Activated T-helper 17 cell treated with anti-CD3 and anti-CD28 coated beads, Interleukin-2, amount 50 U/mL, for 72 hours (primary cell): ENCODE data around the gene PCDHGA8. TPM values are rescaled to one million over a fixed set of nuclear protein-coding genes. Genes with fewer than 3 reads are reported as not detected.
"Not testable (repeated sequence)": the region's sequence is repeated elsewhere in the genome, so short reads cannot be mapped to it uniquely, and the experiment has no call there.

ENCODE experiments used
- ATAC-seq: fragments of 150-1000 bp; cut with Tn5 transposase; replicated peaks from 2 replicates; pipeline ENCODE4 v1.10.0; 2021; ENCODE audit warnings: mild to moderate bottlenecking, moderate library complexity
- H3K27ac Mint-ChIP-seq: one replicate; pipeline ENCODE4 v1.8.0; 2022; ENCODE audit warnings: mixed read lengths
- H3K27me3 Mint-ChIP-seq: one replicate; pipeline ENCODE4 v1.8.0; 2022; ENCODE audit warnings: mixed read lengths
- H3K36me3 Mint-ChIP-seq: one replicate; pipeline ENCODE4 v1.8.0; 2022; ENCODE audit warnings: low read depth, mild to moderate bottlenecking, mixed read lengths
- H3K4me1 Mint-ChIP-seq: one replicate; pipeline ENCODE4 v1.8.0; 2022; ENCODE audit warnings: mixed read lengths
- H3K4me3 Mint-ChIP-seq: one replicate; pipeline ENCODE4 v1.8.0; 2022; ENCODE audit warnings: mild to moderate bottlenecking, mixed read lengths
- H3K9me3 Mint-ChIP-seq: one replicate; pipeline ENCODE4 v1.8.0; 2022; ENCODE audit warnings: mixed read lengths
- total RNA-seq, 2 donors: library from RNA; stranded (reverse); gene quantifications; one replicate each; pipeline ENCODE4 v1.2.3, GENCODE V29; 2022

PCDHGA8 gene
- total RNA-seq, result not detected

- Mint-ChIP-seq H3K4me3 (no peak within 1 kb of the TSS), H3K27ac (no peak within 1 kb of the TSS), H3K36me3 (peaks cover 10% of the 10 kb centered on the region), H3K4me1 (no peaks in the 10 kb centered on the region), H3K9me3 (peaks cover 21% of the 10 kb centered on the region), H3K27me3 (peaks cover 54% of the 10 kb centered on the region)
- ATAC-seq, result no peak
These were observed at the start of gene PCDHGA8 for GRCh38 chr5:141392429-141393198. Gene PCDHGA8, plus strand, starts transcription at chr5:141392633. Its CDS starts 181 bp downstream, at chr5:141392814.

- Mint-ChIP-seq H3K4me1 (no peaks in the 10 kb centered on the region), H3K27ac (no peak overlapping the region), H3K9me3 (peaks cover 21% of the 10 kb centered on the region), H3K4me3 (no peak overlapping the region), H3K36me3 (no peaks in the 10 kb centered on the region), H3K27me3 (peaks cover 34% of the 10 kb centered on the region)
- ATAC-seq, result no peak
These were observed 49.7 kb upstream of the PCDHGA8 start for GRCh38 chr5:141342773-141343172.

- ATAC-seq, result no peak
- H3K27me3 Mint-ChIP-seq, result peaks cover 32% of the 10 kb centered on the region
- H3K27ac Mint-ChIP-seq, result no peak within 1 kb of the TSS
These were observed 49.0 kb upstream of the PCDHGA8 start, which contains the start of gene PCDHGA3 for GRCh38 chr5:141343242-141343952. Gene PCDHGA3, plus strand, starts transcription at chr5:141343829. Its CDS starts 205 bp downstream, at chr5:141344034.

GRCh38 chr5:141343953-141344463 lies 48.4 kb upstream of the PCDHGA8 start:
- Mint-ChIP-seq H3K4me1 (no peaks in the 10 kb centered on the region), H3K36me3 (no peaks in the 10 kb centered on the region), H3K9me3 (peaks cover 11% of the 10 kb centered on the region), H3K4me3 (peak overlapping the region; percentile 30), H3K27me3 (peaks cover 35% of the 10 kb centered on the region), H3K27ac (no peak overlapping the region)
- ATAC-seq, result no peak

More at GRCh38 chr5:141343242-141343952, 49.0 kb upstream of the PCDHGA8 start, which contains the start of gene PCDHGA3:
- Mint-ChIP-seq H3K4me3 (peak within 1 kb of the TSS; percentile 30), H3K36me3 (no peaks in the 10 kb centered on the region), H3K9me3 (peaks cover 15% of the 10 kb centered on the region), H3K4me1 (no peaks in the 10 kb centered on the region)

- H3K9me3 Mint-ChIP-seq, result peaks cover 11% of the 10 kb centered on the region
- H3K4me1 Mint-ChIP-seq, result no peaks in the 10 kb centered on the region
- peaks cover 45% of the 10 kb centered on the region for H3K27me3 Mint-ChIP-seq
- H3K4me3 Mint-ChIP-seq, result no peak overlapping the region
- H3K27ac Mint-ChIP-seq, result no peak overlapping the region
- ATAC-seq, result no peak
- no peaks in the 10 kb centered on the region for H3K36me3 Mint-ChIP-seq
These were observed 47.1 kb upstream of the PCDHGA8 start for GRCh38 chr5:141345327-141345726.

- Mint-ChIP-seq H3K9me3 (peaks cover 11% of the 10 kb centered on the region), H3K27me3 (peaks cover 46% of the 10 kb centered on the region)
- not testable (repeated sequence) for H3K27ac Mint-ChIP-seq, H3K4me1 Mint-ChIP-seq, ATAC-seq, H3K4me3 Mint-ChIP-seq, H3K36me3 Mint-ChIP-seq
These were observed 46.4 kb upstream of the PCDHGA8 start for GRCh38 chr5:141346017-141346416.

- Mint-ChIP-seq H3K27ac (no peak within 1 kb of the TSS), H3K9me3 (peaks cover 14% of the 10 kb centered on the region), H3K4me3 (peak within 1 kb of the TSS; percentile 34), H3K36me3 (no peaks in the 10 kb centered on the region), H3K27me3 (peaks cover 41% of the 10 kb centered on the region), H3K4me1 (no peaks in the 10 kb centered on the region)
- ATAC-seq, result no peak
These were observed 42.4 kb upstream of the PCDHGA8 start, which contains the start of gene PCDHGB1 for GRCh38 chr5:141349917-141350619. Gene PCDHGB1, plus strand, starts transcription at chr5:141350099. Its CDS starts 162 bp downstream, at chr5:141350261.

GRCh38 chr5:141351591-141351990 lies 40.8 kb upstream of the PCDHGA8 start:
- Mint-ChIP-seq H3K36me3 (no peaks in the 10 kb centered on the region), H3K4me1 (no peaks in the 10 kb centered on the region), H3K27ac (no peak overlapping the region), H3K4me3 (no peak overlapping the region), H3K27me3 (peaks cover 52% of the 10 kb centered on the region), H3K9me3 (peaks cover 14% of the 10 kb centered on the region)
- no peak for ATAC-seq

- Mint-ChIP-seq H3K4me3 (peak within 1 kb of the TSS; percentile 43), H3K9me3 (peaks cover 12% of the 10 kb centered on the region), H3K36me3 (no peaks in the 10 kb centered on the region), H3K27me3 (peaks cover 47% of the 10 kb centered on the region), H3K4me1 (no peaks in the 10 kb centered on the region), H3K27ac (no peak within 1 kb of the TSS)
- ATAC-seq, result no peak
These were observed 37.4 kb upstream of the PCDHGA8 start, which contains the start of gene PCDHGA4 for GRCh38 chr5:141354900-141355469. Gene PCDHGA4, plus strand, starts transcription at chr5:141355021. Its CDS starts 87 bp downstream, at chr5:141355108.

- no peak for ATAC-seq
- H3K4me3 Mint-ChIP-seq, result peak overlapping the region; percentile 43
- no peaks in the 10 kb centered on the region for H3K36me3 Mint-ChIP-seq
- no peaks in the 10 kb centered on the region for H3K4me1 Mint-ChIP-seq
- peaks cover 11% of the 10 kb centered on the region for H3K9me3 Mint-ChIP-seq
- H3K27me3 Mint-ChIP-seq, result peaks cover 43% of the 10 kb centered on the region
- H3K27ac Mint-ChIP-seq, result no peak overlapping the region
These were observed 36.8 kb upstream of the PCDHGA8 start for GRCh38 chr5:141355641-141356040.

- no peak for ATAC-seq
- no peak overlapping the region for H3K27ac Mint-ChIP-seq
- no peaks in the 10 kb centered on the region for H3K4me1 Mint-ChIP-seq
- H3K36me3 Mint-ChIP-seq, result no peaks in the 10 kb centered on the region
- H3K9me3 Mint-ChIP-seq, result peaks cover 13% of the 10 kb centered on the region
- peaks cover 48% of the 10 kb centered on the region for H3K27me3 Mint-ChIP-seq
- H3K4me3 Mint-ChIP-seq, result no peak overlapping the region
These were observed 36.3 kb upstream of the PCDHGA8 start for GRCh38 chr5:141356133-141356532.

- Mint-ChIP-seq H3K27ac (no peak overlapping the region), H3K4me1 (no peaks in the 10 kb centered on the region), H3K9me3 (peaks cover 13% of the 10 kb centered on the region), H3K4me3 (no peak overlapping the region), H3K36me3 (no peaks in the 10 kb centered on the region), H3K27me3 (peaks cover 52% of the 10 kb centered on the region)
- no peak for ATAC-seq
These were observed 35.5 kb upstream of the PCDHGA8 start for GRCh38 chr5:141356950-141357349.

- peak within 1 kb of the TSS; percentile 40 for H3K4me3 Mint-ChIP-seq
- H3K36me3 Mint-ChIP-seq, result peaks cover 10% of the 10 kb centered on the region
- no peak for ATAC-seq
- H3K9me3 Mint-ChIP-seq, result peaks cover 17% of the 10 kb centered on the region
- H3K4me1 Mint-ChIP-seq, result peaks cover 8% of the 10 kb centered on the region
- H3K27ac Mint-ChIP-seq, result no peak within 1 kb of the TSS
- peaks cover 62% of the 10 kb centered on the region for H3K27me3 Mint-ChIP-seq
These were observed 32.5 kb upstream of the PCDHGA8 start, which contains the start of gene PCDHGB2 for GRCh38 chr5:141359790-141360426. Gene PCDHGB2, plus strand, starts transcription at chr5:141359994. Its CDS starts 142 bp downstream, at chr5:141360136.
